C4-2B (cell line): ENCODE data around the gene NMNAT3.

Source experiments
- H3K27ac ChIP-seq: fragments of 450-650 bp; 2 replicates; pipeline ENCODE4 v1.5.1; 2017
- ZFX ChIP-seq: fragments of 450-650 bp; IDR thresholded peaks from 2 replicates; pipeline ENCODE4 v1.6.1; 2017
- TF ChIP-seq, protein P1 (sequence below): fragments of 450-650 bp; conservative IDR thresholded peaks from 2 replicates; pipeline ENCODE4 v1.5.1; 2017; ENCODE audit warnings: mild to moderate bottlenecking

Gene NMNAT3

DNA sequence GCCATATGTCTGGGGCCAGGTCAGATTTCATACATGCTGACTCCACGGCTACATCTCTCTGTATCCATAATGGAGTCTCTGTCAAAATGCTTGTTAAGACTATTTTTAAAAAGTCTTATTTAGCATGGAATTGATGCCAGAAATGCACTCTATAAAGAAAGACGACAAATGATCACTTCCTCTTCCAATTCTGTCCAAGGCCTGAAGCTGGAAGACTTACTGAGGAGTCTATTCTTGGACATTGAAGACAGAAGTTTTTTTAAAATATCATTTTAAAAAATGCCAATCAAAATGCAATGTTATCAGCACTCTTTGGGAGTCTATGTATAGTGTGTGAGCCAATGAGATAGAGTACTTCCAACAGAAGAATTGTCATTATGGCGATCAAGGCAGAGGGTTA, 27.9 kb upstream of the NMNAT3 start:
- TF ChIP-seq ZFX, result no peak
- TF ChIP-seq, protein P1, sequence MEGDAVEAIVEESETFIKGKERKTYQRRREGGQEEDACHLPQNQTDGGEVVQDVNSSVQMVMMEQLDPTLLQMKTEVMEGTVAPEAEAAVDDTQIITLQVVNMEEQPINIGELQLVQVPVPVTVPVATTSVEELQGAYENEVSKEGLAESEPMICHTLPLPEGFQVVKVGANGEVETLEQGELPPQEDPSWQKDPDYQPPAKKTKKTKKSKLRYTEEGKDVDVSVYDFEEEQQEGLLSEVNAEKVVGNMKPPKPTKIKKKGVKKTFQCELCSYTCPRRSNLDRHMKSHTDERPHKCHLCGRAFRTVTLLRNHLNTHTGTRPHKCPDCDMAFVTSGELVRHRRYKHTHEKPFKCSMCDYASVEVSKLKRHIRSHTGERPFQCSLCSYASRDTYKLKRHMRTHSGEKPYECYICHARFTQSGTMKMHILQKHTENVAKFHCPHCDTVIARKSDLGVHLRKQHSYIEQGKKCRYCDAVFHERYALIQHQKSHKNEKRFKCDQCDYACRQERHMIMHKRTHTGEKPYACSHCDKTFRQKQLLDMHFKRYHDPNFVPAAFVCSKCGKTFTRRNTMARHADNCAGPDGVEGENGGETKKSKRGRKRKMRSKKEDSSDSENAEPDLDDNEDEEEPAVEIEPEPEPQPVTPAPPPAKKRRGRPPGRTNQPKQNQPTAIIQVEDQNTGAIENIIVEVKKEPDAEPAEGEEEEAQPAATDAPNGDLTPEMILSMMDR, result no peak
- H3K27ac ChIP-seq, result no peak overlapping the region

- H3K27ac ChIP-seq, result no peak overlapping the region
- no peak for TF ChIP-seq ZFX
These were observed 18.5 kb upstream of the NMNAT3 start for GRCh38 chr3:139696314-139696604.

- TF ChIP-seq ZFX, result no peak
- TF ChIP-seq, protein P1, result no peak
- no peak overlapping the region for H3K27ac ChIP-seq
These were observed 17.9 kb upstream of the NMNAT3 start for GRCh38 chr3:139695426-139696313.

GRCh38 chr3:139695007-139695406, 17.2 kb upstream of the NMNAT3 start:
- TF ChIP-seq, protein P1, result no peak
- no peak for TF ChIP-seq ZFX
- H3K27ac ChIP-seq, result no peak overlapping the region

GRCh38 chr3:139694542-139694941, 16.8 kb upstream of the NMNAT3 start:
- H3K27ac ChIP-seq, result no peak overlapping the region
- no peak for TF ChIP-seq ZFX
- TF ChIP-seq, protein P1, result no peak

GRCh38 chr3:139691619-139692018, 13.8 kb upstream of the NMNAT3 start:
- no peak overlapping the region for H3K27ac ChIP-seq
- TF ChIP-seq ZFX, result no peak
- TF ChIP-seq, protein P1, result no peak

DNA sequence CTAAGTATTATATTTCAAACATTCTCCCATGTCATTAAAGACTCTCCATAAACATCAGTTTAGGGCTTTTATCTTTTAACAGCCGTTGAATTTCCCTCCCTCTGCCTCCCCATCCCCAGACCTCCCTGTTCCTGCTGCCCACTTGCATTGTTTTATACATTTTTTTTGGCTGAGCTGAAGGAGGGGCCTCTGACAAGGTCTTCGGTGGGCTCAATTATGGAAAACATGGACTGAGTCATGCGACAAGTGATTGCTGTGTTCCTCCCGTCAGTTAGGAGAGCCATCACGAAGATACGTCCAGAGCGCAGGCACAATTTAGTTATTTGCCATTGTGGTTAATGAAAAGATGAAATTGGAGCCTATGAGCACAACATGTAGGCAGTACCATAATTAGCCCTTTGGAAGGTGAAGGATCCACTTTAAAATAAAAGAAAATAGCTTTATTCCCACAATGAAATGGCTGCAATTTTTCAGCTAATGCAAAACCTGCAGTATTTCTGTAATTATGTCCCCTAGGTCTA, 12.0 kb upstream of the NMNAT3 start:
- H3K27ac ChIP-seq, result no peak overlapping the region

More for the DNA sequence above, 12.0 kb upstream of the NMNAT3 start:
- TF ChIP-seq, protein P1, result no peak
- TF ChIP-seq ZFX, result no peak
